ENCODE results near the gene COQ9. TPM values are rescaled to one million over a fixed set of nuclear protein-coding genes. Genes with fewer than 3 reads are reported as not detected.
"Not testable (repeated sequence)": the region's sequence is repeated elsewhere in the genome, so short reads cannot be mapped to it uniquely, and the experiment has no call there.

The COQ9 gene
- total RNA-seq, 1 donor = 40.0 TPM

DNA sequence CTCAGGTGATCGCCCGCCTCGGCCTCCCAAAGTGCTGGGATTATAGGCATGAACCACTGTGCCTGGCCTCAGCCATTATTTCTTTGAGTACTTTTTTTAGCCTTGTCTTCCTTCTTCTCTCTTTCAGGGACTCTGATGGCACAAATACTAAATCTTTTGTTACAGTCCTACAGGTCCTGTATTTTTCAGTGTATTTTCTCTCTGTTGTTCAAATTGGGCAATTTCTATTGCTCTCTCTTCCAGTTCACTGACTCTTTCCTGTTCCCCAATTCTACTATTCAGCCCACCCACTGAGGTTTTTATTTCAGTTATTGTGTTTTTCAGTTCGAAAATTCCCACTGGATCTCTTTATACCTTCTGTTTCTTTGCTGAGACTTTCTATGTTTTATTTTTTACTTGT lies 46.5 kb downstream of the COQ9 start:
- TF ChIP-seq, protein P1, sequence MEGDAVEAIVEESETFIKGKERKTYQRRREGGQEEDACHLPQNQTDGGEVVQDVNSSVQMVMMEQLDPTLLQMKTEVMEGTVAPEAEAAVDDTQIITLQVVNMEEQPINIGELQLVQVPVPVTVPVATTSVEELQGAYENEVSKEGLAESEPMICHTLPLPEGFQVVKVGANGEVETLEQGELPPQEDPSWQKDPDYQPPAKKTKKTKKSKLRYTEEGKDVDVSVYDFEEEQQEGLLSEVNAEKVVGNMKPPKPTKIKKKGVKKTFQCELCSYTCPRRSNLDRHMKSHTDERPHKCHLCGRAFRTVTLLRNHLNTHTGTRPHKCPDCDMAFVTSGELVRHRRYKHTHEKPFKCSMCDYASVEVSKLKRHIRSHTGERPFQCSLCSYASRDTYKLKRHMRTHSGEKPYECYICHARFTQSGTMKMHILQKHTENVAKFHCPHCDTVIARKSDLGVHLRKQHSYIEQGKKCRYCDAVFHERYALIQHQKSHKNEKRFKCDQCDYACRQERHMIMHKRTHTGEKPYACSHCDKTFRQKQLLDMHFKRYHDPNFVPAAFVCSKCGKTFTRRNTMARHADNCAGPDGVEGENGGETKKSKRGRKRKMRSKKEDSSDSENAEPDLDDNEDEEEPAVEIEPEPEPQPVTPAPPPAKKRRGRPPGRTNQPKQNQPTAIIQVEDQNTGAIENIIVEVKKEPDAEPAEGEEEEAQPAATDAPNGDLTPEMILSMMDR (IDR thresholded peaks at IDR 0.05; ENCODE audit: insufficient read depth, low read length) = no peak
- no peak overlapping the region for H3K4me3 ChIP-seq (ENCODE audit: low read depth, low read length)
- DNase-seq (ENCODE audit: low read depth) = no peak

DNA sequence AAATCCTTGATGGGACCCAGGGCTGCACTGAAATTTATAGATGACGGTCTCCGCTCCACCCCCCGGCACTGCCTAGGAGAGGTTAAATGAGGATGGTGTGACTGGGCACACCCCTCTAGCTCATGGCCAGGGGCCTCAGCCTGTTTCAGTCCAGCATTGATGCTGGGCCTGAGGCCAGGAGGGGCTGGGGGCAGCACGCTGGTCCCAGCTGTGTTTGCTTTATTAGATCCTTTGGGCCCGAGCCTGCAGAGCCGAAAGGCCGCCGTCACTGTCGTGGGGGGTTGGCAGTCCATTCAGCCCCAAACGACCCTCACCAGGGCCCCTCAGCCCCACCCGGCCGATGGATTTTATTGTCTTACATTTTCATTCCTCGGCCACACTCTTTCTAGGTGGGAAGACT lies 49.8 kb downstream of the COQ9 start:
- TF ChIP-seq, protein P1 (IDR thresholded peaks at IDR 0.05; ENCODE audit: insufficient read depth, low read length) = no peak
- no peak overlapping the region for H3K4me3 ChIP-seq (ENCODE audit: low read depth, low read length)
- no peak for DNase-seq (ENCODE audit: low read depth)

DNA sequence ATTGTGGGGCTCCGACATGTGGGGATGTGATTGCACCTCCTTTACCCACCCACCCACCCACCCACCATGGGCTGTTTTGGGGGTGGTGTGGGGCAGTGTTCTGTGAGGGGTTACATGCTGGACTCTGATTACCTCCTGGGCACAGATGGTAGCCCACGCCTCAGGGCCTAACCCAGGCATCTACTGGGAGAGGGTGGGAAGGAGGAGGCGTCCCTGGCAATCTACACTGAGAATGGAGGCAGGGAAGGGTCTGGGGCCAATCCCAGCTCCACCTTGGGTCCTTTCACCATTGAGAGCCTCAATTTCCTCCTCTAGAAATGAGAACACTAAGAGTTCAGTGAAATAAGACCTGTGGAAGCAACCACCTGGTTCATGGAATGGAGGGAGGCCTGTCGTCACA lies 50.8 kb downstream of the COQ9 start:
- no peak overlapping the region for H3K4me3 ChIP-seq (ENCODE audit: low read depth, low read length)
- TF ChIP-seq, protein P1 (IDR thresholded peaks at IDR 0.05; ENCODE audit: insufficient read depth, low read length) = no peak
- no peak for DNase-seq (ENCODE audit: low read depth)

DNA sequence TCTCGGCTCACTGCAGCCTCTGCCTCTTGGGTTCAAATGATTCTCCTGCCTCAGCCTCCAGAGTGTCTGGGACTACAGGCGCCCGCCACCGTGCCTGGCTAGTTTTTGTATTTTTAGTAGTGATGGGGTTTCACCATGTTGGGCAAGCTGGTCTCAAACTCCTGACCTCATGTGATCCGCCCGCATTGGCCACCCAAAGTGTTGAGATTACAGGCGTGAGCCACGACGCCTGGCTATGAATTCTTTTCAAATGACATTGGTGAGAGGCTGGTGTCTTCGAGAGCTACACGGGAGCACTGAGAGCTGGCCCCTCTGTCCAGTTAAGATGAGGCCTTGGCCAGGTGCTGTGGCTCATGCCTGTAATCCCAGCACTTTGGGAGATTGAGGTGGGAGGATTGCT lies 52.7 kb downstream of the COQ9 start:
- H3K4me3 ChIP-seq (ENCODE audit: low read depth, low read length); DNase-seq (ENCODE audit: low read depth): not testable (repeated sequence)

DNA sequence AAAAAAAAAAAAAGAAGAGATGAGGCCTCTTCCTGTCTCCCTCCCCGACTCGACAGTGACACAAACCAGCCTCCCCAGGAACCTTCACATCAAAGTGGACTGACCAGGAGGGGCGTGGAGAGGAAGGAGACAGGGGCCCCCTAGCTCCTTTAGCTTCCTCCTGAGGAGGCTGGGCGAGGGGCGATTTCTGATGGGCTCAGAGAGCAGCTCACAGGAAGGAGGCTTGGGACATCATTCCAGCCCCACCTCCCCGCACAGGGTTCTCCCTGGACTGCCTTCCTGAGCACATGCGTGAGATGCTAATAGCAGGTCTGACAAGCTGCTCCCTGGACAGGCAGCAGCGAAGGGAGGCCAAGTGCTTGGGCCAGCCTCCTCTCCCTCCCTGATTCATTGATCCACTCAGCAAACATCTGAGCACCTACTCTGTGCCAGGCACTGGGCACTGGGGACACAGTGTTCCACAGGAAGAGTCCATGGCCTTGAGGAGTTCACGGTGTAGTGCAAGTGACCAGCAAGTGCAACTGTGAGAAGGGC lies 53.4 kb downstream of the COQ9 start:
- DNase-seq (ENCODE audit: low read depth) = no peak
- TF ChIP-seq, protein P1 (IDR thresholded peaks at IDR 0.05; ENCODE audit: insufficient read depth, low read length) = no peak
- H3K4me3 ChIP-seq (ENCODE audit: low read depth, low read length) = no peak overlapping the region

DNA sequence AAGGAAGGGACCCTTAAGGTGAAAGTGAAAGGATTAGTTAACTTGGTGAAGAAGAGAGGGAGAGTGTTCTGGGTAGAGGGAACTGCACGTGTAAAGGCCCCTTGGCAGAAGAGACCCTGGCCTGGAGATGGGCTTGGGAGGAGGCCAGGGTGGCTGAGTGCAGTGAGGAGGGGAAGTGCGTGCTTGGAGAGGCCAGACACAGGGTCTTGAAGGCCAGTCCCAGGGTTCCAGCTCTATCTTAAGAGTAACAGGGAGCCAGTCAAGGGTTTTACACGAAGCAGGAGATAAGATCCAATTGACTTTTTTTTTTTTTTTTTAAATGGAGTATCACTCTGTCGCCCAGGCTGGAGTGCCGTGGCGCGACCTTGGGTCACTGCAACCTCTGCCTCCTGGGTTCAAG lies 54.2 kb downstream of the COQ9 start:
- TF ChIP-seq, protein P1 (IDR thresholded peaks at IDR 0.05; ENCODE audit: insufficient read depth, low read length) = no peak
- H3K4me3 ChIP-seq (ENCODE audit: low read depth, low read length) = no peak overlapping the region
- no peak for DNase-seq (ENCODE audit: low read depth)

DNA sequence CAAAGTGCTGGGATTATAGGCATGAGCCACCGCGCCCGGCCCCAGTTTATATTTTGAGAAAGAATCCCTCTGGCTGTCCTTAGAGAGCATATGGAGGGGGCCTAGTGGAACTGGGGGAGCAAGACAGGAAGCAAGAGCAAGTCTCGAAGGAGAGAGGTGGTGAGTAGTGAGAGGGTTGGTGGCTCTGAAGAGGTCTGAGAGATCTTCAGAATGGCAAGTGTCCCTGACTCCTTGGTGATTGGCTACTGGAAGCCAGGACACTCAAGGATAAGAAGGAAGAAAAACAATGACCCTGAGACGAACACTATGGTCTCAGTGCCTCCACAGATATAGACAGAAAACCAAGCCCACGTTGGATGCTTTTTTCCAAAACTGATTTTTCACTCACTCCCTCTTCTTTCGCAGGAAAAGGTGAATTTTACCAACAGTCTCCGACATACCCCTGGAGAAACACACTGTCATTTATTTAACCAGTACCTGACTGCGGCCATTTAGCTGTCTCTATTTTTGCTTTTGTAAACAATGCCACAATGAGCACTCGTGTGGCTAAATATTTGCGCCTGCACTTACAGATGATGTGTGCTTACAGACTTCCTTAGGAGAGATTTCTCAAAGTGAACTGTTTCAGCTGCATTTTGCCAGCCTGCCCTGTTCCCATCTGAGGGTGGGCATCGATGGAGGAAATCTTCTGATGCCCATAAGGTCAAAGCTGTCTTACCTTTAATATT lies 54.9 kb downstream of the COQ9 start:
- no peak for DNase-seq (ENCODE audit: low read depth)
- H3K4me3 ChIP-seq (ENCODE audit: low read depth, low read length) = no peak overlapping the region
- TF ChIP-seq, protein P1 (IDR thresholded peaks at IDR 0.05; ENCODE audit: insufficient read depth, low read length) = no peak
